PC-3 (cell line): ENCODE measurements around the gene CCDC136. TPM values are rescaled to one million over a fixed set of nuclear protein-coding genes. Genes with fewer than 3 reads are reported as not detected.

Source experiments
- ATAC-seq: fragments of 200-7000 bp; cut with Tn5 transposase; 2 replicates; pipeline ENCODE4 v1.9.1; 2020; ENCODE audit warnings: mild to moderate bottlenecking, moderate library complexity
- BruUV-seq: library from RNA; stranded (reverse); fragments of 400-500 nt; replicated peaks from 2 replicates; lab custom pipeline; 2021; lab: Mats Ljungman, UMichigan
- CTCF ChIA-PET: fragments of 300-600 bp; sonication (Branson Sonifier 250); formaldehyde crosslinking; loops from one replicate; lab custom pipeline; 2022; ENCODE audit warnings: antibody characterized with exemption; lab: Charles Lee
- POLR2A ChIA-PET: fragments of 300-600 bp; sonication (Branson Sonifier 250); formaldehyde crosslinking; loops from one replicate; lab custom pipeline; 2022; ENCODE audit warnings: antibody characterized with exemption; ENCODE audit not compliant: unreplicated experiment; lab: Charles Lee
- DNase-seq: peaks from one replicate; pipeline ENCODE4 v3.0.0-alpha.2; 2015
- H2AFZ ChIP-seq: fragments of 300-600 bp; sonication (generic); 2 replicates; pipeline ENCODE4 v1.6.0; 2016; ENCODE audit warnings: antibody characterized with exemption, low read length
- H3F3A ChIP-seq: fragments of 300-600 bp; sonication (generic); one replicate; pipeline ENCODE4 v1.6.0; 2017; ENCODE audit warnings: antibody characterized with exemption, low read length, control low read depth, mild to moderate bottlenecking; ENCODE audit not compliant: unreplicated experiment
- H3K27ac ChIP-seq: fragments of 300-600 bp; sonication (generic); 2 replicates; pipeline ENCODE4 v1.5.1; 2016; ENCODE audit warnings: mild to moderate bottlenecking, low read length
- H3K27me3 ChIP-seq: fragments of 300-600 bp; sonication (generic); 2 replicates; pipeline ENCODE4 v1.6.1; 2016; ENCODE audit warnings: low read length, mixed read lengths
- H3K36me3 ChIP-seq: fragments of 300-600 bp; sonication (generic); 2 replicates; pipeline ENCODE4 v1.6.1; 2016; ENCODE audit warnings: low read depth, mixed run types, low read length, mixed read lengths
- H3K4me1 ChIP-seq: fragments of 300-600 bp; sonication (generic); 2 replicates; pipeline ENCODE4 v1.5.1; 2016; ENCODE audit warnings: low read length; ENCODE audit not compliant: insufficient read depth
- H3K4me2 ChIP-seq: fragments of 300-600 bp; sonication (generic); 2 replicates; pipeline ENCODE4 v1.6.0; 2016; ENCODE audit warnings: low read length
- H3K4me3 ChIP-seq: fragments of 300-600 bp; sonication (generic); 2 replicates; pipeline ENCODE4 v1.5.1; 2016; ENCODE audit warnings: mild to moderate bottlenecking, low read length, mixed read lengths
- H3K79me2 ChIP-seq: fragments of 300-600 bp; sonication (generic); 2 replicates; pipeline ENCODE4 v1.6.1; 2017; ENCODE audit warnings: low read length, mixed read lengths
- H3K9ac ChIP-seq: fragments of 300-600 bp; sonication (generic); 2 replicates; pipeline ENCODE4 v1.6.0; 2016; ENCODE audit warnings: mild to moderate bottlenecking, low read length
- H3K9me2 ChIP-seq: fragments of 300-600 bp; sonication (generic); replicated peaks from 2 replicates; pipeline ENCODE4 v1.6.1; 2016; ENCODE audit warnings: mixed run types, low read length, mixed read lengths
- H3K9me3 ChIP-seq: fragments of 300-600 bp; sonication (generic); 2 replicates; pipeline ENCODE4 v1.6.1; 2016; ENCODE audit warnings: low read length, mixed read lengths
- H4K20me1 ChIP-seq: fragments of 300-600 bp; sonication (generic); 2 replicates; pipeline ENCODE4 v1.6.1; 2016; ENCODE audit warnings: low read length, mixed read lengths
- EZH2 ChIP-seq: fragments of 300-600 bp; sonication (generic); IDR thresholded peaks from one replicate; pipeline ENCODE4 v1.6.1; 2017; ENCODE audit warnings: antibody characterized with exemption, mild to moderate bottlenecking, low read length; ENCODE audit not compliant: unreplicated experiment
- EZH2phosphoT487 ChIP-seq: fragments of 300-600 bp; sonication (generic); IDR thresholded peaks from 2 replicates; pipeline ENCODE4 v1.6.1; 2018; ENCODE audit warnings: mild to moderate bottlenecking, antibody characterized with exemption, low read length, borderline replicate concordance
- intact Hi-C: fragments of 100-400 bp; cut with micrococcal nuclease; formaldehyde crosslinking; loops from 2 replicates; pipeline ENCODE4 v1.9.0; 2023
- total RNA-seq: library from RNA; depleted of rRNA; stranded (reverse); fragments of >200 nt; gene quantifications from 2 replicates; pipeline ENCODE4 v1.2.3, GENCODE V29; 2014
- TF ChIP-seq, protein P1 (sequence below): fragments of 300-600 bp; sonication (generic); conservative IDR thresholded peaks from 2 replicates; pipeline ENCODE4 v1.5.1; 2017; ENCODE audit warnings: antibody characterized with exemption, low read depth, mild to moderate bottlenecking, low read length

Gene CCDC136
- total RNA-seq, 1 experiment from 2014 or later = 10.5 TPM

DNA sequence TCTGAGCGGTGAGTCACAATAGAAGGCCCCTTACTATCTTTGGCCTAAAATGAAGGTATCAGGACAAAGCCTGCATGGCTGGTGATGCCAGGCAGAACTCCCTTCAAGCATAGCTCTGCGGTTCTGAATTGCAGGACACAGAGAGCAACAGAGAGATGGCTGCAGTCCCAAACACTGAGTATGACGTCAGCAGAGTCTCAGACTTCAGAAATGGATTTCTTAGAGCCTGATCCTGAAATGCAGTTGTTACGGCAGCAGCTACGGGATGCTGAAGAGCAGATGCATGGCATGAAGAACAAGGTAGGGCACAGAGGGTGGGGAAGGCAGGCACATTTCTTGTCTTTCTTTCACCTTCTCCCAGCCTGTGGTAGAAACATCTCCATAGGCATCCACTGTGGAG, 13.5 kb downstream of the CCDC136 start:
- POLR2A ChIA-PET = no interaction called here
- no TSS peak for BruUV-seq
- Histone ChIP-seq H3K27ac (no peak overlapping the region), H3K79me2 (no peaks in the 10 kb centered on the region), H2AFZ (no peak overlapping the region), H3K9me2 (no peaks in the 10 kb centered on the region), H4K20me1 (no peaks in the 10 kb centered on the region), H3K4me2 (no peak overlapping the region), H3K9me3 (no peaks in the 10 kb centered on the region), H3K9ac (no peak overlapping the region), H3K4me3 (no peak overlapping the region), H3K27me3 (no peaks in the 10 kb centered on the region), H3F3A (no peaks in the 10 kb centered on the region), H3K4me1 (no peaks in the 10 kb centered on the region), H3K36me3 (no peaks in the 10 kb centered on the region)
- CTCF ChIA-PET = no interaction called here
- intact Hi-C loops = no loop called here
- TF ChIP-seq EZH2 = no peak
- no peak for TF ChIP-seq EZH2phosphoT487
- TF ChIP-seq, protein P1, sequence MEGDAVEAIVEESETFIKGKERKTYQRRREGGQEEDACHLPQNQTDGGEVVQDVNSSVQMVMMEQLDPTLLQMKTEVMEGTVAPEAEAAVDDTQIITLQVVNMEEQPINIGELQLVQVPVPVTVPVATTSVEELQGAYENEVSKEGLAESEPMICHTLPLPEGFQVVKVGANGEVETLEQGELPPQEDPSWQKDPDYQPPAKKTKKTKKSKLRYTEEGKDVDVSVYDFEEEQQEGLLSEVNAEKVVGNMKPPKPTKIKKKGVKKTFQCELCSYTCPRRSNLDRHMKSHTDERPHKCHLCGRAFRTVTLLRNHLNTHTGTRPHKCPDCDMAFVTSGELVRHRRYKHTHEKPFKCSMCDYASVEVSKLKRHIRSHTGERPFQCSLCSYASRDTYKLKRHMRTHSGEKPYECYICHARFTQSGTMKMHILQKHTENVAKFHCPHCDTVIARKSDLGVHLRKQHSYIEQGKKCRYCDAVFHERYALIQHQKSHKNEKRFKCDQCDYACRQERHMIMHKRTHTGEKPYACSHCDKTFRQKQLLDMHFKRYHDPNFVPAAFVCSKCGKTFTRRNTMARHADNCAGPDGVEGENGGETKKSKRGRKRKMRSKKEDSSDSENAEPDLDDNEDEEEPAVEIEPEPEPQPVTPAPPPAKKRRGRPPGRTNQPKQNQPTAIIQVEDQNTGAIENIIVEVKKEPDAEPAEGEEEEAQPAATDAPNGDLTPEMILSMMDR = no peak
- DNase-seq (no peak), ATAC-seq (no peak)

DNA sequence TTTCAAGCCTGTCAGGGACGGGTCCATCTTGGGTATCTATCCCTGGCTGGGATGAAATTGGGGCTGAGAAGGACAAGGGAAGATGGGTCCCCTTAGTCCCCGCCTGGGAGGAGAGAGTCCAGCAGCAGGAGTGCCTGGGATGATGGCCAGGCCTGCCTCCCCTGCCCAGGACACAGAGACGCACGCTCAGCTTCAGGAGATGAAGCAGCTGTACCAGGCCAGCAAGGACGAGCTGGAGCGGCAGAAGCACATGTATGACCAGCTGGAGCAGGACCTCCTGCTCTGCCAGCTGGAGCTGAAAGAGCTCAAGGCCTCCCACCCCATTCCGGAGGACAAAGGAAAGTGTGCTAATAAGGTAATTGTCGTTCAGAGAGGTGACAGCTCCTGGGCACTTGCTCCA, 15.4 kb downstream of the CCDC136 start:
- Histone ChIP-seq H3K9me2 (no peaks in the 10 kb centered on the region), H3K4me2 (no peak overlapping the region), H3K4me3 (no peak overlapping the region), H2AFZ (no peak overlapping the region), H3K27ac (no peak overlapping the region), H3K27me3 (no peaks in the 10 kb centered on the region), H3K79me2 (no peaks in the 10 kb centered on the region), H3K9me3 (no peaks in the 10 kb centered on the region), H3F3A (no peaks in the 10 kb centered on the region), H4K20me1 (no peaks in the 10 kb centered on the region), H3K36me3 (no peaks in the 10 kb centered on the region), H3K4me1 (no peaks in the 10 kb centered on the region), H3K9ac (no peak overlapping the region)
- CTCF ChIA-PET = no interaction called here
- no peak for TF ChIP-seq EZH2
- TF ChIP-seq EZH2phosphoT487 = no peak
- TF ChIP-seq, protein P1 = no peak
- no TSS peak for BruUV-seq
- ATAC-seq (no peak), DNase-seq (no peak)
- POLR2A ChIA-PET = no interaction called here
- intact Hi-C loops = no loop called here

DNA sequence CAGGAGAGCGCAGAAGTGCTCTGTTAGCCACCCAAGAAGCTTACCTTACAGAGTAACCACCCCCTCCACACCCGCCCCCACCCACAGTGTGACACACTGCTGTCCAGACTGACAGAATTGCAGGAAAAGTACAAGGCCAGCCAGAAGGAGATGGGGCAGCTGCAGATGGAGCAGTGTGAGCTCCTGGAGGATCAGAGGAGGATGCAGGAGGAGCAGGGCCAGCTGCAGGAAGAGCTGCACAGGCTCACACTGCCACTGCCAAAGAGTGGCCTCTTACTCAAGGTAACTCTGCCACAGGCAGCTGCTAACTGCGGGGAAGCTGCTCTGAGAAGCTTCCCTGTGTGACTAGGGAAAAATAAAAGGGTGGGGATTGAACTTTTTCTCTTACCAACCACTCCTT, 17.6 kb downstream of the CCDC136 start:
- DNase-seq = no peak
- Histone ChIP-seq H3F3A (no peaks in the 10 kb centered on the region), H3K9me2 (no peaks in the 10 kb centered on the region), H2AFZ (no peak overlapping the region), H3K9ac (no peak overlapping the region), H3K79me2 (no peaks in the 10 kb centered on the region), H4K20me1 (no peaks in the 10 kb centered on the region), H3K4me3 (no peak overlapping the region), H3K27ac (no peak overlapping the region), H3K27me3 (no peaks in the 10 kb centered on the region), H3K4me2 (no peak overlapping the region), H3K36me3 (no peaks in the 10 kb centered on the region), H3K9me3 (no peaks in the 10 kb centered on the region), H3K4me1 (no peaks in the 10 kb centered on the region)
- CTCF ChIA-PET = no interaction called here
- TF ChIP-seq EZH2phosphoT487 (no peak), EZH2 (no peak)
- TF ChIP-seq, protein P1 = no peak
- intact Hi-C loops = no loop called here
- ATAC-seq = no peak
- POLR2A ChIA-PET = no interaction called here
- no TSS peak for BruUV-seq
